Nephron progenitor cell (in vitro differentiated cells): ENCODE data around the gene FAM131B.

Experiments
- DNase-seq: peaks from one replicate; pipeline ENCODE4 v3.0.0; 2021
- H3K27ac Mint-ChIP-seq: 2 replicates; pipeline ENCODE4 v1.8.0; 2021; ENCODE audit warnings: mild to moderate bottlenecking, moderate library complexity, mixed read lengths
- H3K27me3 Mint-ChIP-seq: 2 replicates; pipeline ENCODE4 v1.8.0; 2021; ENCODE audit warnings: mild to moderate bottlenecking, low read depth, mixed read lengths; ENCODE audit not compliant: poor library complexity
- H3K36me3 Mint-ChIP-seq: 2 replicates; pipeline ENCODE4 v1.8.0; 2021; ENCODE audit warnings: low read depth, mixed read lengths
- H3K4me1 Mint-ChIP-seq: 2 replicates; pipeline ENCODE4 v1.8.0; 2021; ENCODE audit warnings: mixed read lengths
- H3K4me3 Mint-ChIP-seq: 2 replicates; pipeline ENCODE4 v1.8.0; 2021; ENCODE audit warnings: mild to moderate bottlenecking, moderate library complexity, mixed read lengths
- H3K9me3 Mint-ChIP-seq: 2 replicates; pipeline ENCODE4 v1.8.0; 2021; ENCODE audit warnings: mild to moderate bottlenecking, moderate library complexity, mixed read lengths
- CTCF ChIP-seq: fragments of 200-600 bp; sonication (generic); IDR thresholded peaks from 2 replicates; pipeline ENCODE4 v1.5.0; 2021; ENCODE audit warnings: antibody characterized with exemption

The FAM131B gene

GRCh38 chr7:143325240-143325639 is 37.3 kb downstream of the FAM131B start:
- H3K4me1 Mint-ChIP-seq, result peaks cover 45% of the 10 kb centered on the region
- no peak for TF ChIP-seq CTCF
- no peak overlapping the region for H3K27ac Mint-ChIP-seq
- DNase-seq, result no peak
- H3K36me3 Mint-ChIP-seq, result no peaks in the 10 kb centered on the region
- peaks cover 5% of the 10 kb centered on the region for H3K27me3 Mint-ChIP-seq
- no peaks in the 10 kb centered on the region for H3K9me3 Mint-ChIP-seq
- no peak overlapping the region for H3K4me3 Mint-ChIP-seq

GRCh38 chr7:143323653-143324052 is 38.9 kb downstream of the FAM131B start:
- peak; percentile 15 for DNase-seq
- H3K4me3 Mint-ChIP-seq, result no peak overlapping the region

GRCh38 chr7:143322760-143323633 is 39.5 kb downstream of the FAM131B start:
- Mint-ChIP-seq H3K27ac (peak overlapping the region; percentile 97), H3K4me3 (no peak overlapping the region), H3K9me3 (no peaks in the 10 kb centered on the region), H3K4me1 (peaks cover 59% of the 10 kb centered on the region), H3K27me3 (peaks cover 11% of the 10 kb centered on the region), H3K36me3 (no peaks in the 10 kb centered on the region)
- no peak for TF ChIP-seq CTCF
- DNase-seq, result peak; percentile 23

More at GRCh38 chr7:143323653-143324052, 38.9 kb downstream of the FAM131B start:
- Mint-ChIP-seq H3K27ac (no peak overlapping the region), H3K9me3 (no peaks in the 10 kb centered on the region), H3K36me3 (no peaks in the 10 kb centered on the region), H3K27me3 (peaks cover 7% of the 10 kb centered on the region), H3K4me1 (peaks cover 56% of the 10 kb centered on the region)
- no peak for TF ChIP-seq CTCF

GRCh38 chr7:143321734-143322133 is 40.8 kb downstream of the FAM131B start:
- Mint-ChIP-seq H3K9me3 (no peaks in the 10 kb centered on the region), H3K4me1 (peaks cover 67% of the 10 kb centered on the region), H3K27ac (no peak overlapping the region), H3K27me3 (peaks cover 11% of the 10 kb centered on the region), H3K4me3 (no peak overlapping the region), H3K36me3 (no peaks in the 10 kb centered on the region)
- DNase-seq, result no peak
- no peak for TF ChIP-seq CTCF

- Mint-ChIP-seq H3K27ac (no peak overlapping the region), H3K36me3 (no peaks in the 10 kb centered on the region), H3K27me3 (peaks cover 11% of the 10 kb centered on the region), H3K4me3 (no peak overlapping the region), H3K4me1 (peaks cover 72% of the 10 kb centered on the region), H3K9me3 (no peaks in the 10 kb centered on the region)
- TF ChIP-seq CTCF, result no peak
- no peak for DNase-seq
Observed at GRCh38 chr7:143321242-143321641, 41.3 kb downstream of the FAM131B start.

- Mint-ChIP-seq H3K4me3 (no peak overlapping the region), H3K4me1 (peaks cover 77% of the 10 kb centered on the region), H3K27me3 (peaks cover 11% of the 10 kb centered on the region), H3K27ac (no peak overlapping the region), H3K9me3 (no peaks in the 10 kb centered on the region), H3K36me3 (no peaks in the 10 kb centered on the region)
- TF ChIP-seq CTCF, result no peak
- DNase-seq, result no peak
Observed at GRCh38 chr7:143320620-143321019, 41.9 kb downstream of the FAM131B start.
